ENCODE results near the gene FNBP1L.

DNA sequence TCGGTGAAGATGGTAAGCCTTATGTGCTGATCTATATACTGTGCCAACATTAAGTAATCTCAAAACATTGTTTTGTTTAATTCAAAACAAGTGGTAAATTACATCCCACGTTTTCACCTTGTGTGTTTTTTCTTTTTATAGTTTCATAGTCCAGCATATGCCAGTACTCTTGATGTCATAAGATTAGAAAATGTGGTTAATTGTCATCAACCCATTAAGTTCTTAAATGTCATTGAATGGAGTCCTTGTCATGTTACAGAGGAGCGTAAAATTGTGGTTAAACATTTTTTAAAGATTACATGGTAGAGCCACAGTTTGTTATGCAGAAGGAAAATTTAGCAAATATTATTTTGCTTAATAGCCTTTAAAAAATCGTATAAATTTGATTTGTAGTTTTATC, 93.1 kb downstream of the FNBP1L start:
- TF ChIP-seq JUNB (IDR thresholded peaks at IDR 0.05; ENCODE audit: unreplicated experiment), result no peak
- TF ChIP-seq, protein P1, sequence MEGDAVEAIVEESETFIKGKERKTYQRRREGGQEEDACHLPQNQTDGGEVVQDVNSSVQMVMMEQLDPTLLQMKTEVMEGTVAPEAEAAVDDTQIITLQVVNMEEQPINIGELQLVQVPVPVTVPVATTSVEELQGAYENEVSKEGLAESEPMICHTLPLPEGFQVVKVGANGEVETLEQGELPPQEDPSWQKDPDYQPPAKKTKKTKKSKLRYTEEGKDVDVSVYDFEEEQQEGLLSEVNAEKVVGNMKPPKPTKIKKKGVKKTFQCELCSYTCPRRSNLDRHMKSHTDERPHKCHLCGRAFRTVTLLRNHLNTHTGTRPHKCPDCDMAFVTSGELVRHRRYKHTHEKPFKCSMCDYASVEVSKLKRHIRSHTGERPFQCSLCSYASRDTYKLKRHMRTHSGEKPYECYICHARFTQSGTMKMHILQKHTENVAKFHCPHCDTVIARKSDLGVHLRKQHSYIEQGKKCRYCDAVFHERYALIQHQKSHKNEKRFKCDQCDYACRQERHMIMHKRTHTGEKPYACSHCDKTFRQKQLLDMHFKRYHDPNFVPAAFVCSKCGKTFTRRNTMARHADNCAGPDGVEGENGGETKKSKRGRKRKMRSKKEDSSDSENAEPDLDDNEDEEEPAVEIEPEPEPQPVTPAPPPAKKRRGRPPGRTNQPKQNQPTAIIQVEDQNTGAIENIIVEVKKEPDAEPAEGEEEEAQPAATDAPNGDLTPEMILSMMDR (conservative IDR thresholded peaks at IDR 0.05; ENCODE audit: low read depth in 2 of 2), result no peak
- TF ChIP-seq, protein P2, sequence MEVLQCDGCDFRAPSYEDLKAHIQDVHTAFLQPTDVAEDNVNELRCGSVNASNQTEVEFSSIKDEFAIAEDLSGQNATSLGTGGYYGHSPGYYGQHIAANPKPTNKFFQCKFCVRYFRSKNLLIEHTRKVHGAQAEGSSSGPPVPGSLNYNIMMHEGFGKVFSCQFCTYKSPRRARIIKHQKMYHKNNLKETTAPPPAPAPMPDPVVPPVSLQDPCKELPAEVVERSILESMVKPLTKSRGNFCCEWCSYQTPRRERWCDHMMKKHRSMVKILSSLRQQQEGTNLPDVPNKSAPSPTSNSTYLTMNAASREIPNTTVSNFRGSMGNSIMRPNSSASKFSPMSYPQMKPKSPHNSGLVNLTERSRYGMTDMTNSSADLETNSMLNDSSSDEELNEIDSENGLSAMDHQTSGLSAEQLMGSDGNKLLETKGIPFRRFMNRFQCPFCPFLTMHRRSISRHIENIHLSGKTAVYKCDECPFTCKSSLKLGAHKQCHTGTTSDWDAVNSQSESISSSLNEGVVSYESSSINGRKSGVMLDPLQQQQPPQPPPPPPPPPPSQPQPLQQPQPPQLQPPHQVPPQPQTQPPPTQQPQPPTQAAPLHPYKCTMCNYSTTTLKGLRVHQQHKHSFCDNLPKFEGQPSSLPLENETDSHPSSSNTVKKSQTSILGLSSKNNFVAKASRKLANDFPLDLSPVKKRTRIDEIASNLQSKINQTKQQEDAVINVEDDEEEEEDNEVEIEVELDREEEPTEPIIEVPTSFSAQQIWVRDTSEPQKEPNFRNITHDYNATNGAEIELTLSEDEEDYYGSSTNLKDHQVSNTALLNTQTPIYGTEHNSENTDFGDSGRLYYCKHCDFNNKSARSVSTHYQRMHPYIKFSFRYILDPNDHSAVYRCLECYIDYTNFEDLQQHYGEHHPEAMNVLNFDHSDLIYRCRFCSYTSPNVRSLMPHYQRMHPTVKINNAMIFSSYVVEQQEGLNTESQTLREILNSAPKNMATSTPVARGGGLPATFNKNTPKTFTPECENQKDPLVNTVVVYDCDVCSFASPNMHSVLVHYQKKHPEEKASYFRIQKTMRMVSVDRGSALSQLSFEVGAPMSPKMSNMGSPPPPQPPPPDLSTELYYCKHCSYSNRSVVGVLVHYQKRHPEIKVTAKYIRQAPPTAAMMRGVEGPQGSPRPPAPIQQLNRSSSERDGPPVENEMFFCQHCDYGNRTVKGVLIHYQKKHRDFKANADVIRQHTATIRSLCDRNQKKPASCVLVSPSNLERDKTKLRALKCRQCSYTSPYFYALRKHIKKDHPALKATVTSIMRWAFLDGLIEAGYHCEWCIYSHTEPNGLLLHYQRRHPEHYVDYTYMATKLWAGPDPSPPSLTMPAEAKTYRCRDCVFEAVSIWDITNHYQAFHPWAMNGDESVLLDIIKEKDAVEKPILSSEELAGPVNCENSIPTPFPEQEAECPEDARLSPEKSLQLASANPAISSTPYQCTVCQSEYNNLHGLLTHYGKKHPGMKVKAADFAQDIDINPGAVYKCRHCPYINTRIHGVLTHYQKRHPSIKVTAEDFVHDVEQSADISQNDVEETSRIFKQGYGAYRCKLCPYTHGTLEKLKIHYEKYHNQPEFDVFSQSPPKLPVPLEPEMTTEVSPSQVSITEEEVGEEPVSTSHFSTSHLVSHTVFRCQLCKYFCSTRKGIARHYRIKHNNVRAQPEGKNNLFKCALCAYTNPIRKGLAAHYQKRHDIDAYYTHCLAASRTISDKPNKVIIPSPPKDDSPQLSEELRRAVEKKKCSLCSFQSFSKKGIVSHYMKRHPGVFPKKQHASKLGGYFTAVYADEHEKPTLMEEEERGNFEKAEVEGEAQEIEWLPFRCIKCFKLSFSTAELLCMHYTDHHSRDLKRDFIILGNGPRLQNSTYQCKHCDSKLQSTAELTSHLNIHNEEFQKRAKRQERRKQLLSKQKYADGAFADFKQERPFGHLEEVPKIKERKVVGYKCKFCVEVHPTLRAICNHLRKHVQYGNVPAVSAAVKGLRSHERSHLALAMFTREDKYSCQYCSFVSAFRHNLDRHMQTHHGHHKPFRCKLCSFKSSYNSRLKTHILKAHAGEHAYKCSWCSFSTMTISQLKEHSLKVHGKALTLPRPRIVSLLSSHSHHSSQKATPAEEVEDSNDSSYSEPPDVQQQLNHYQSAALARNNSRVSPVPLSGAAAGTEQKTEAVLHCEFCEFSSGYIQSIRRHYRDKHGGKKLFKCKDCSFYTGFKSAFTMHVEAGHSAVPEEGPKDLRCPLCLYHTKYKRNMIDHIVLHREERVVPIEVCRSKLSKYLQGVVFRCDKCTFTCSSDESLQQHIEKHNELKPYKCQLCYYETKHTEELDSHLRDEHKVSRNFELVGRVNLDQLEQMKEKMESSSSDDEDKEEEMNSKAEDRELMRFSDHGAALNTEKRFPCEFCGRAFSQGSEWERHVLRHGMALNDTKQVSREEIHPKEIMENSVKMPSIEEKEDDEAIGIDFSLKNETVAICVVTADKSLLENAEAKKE (CRISPR knock-in tag; IDR thresholded peaks at IDR 0.05), result no peak
- TF ChIP-seq EZH2 (IDR thresholded peaks at IDR 0.05; ENCODE audit: low read depth, unreplicated experiment), result no peak
- no peak for TF ChIP-seq POLR2AphosphoS5 (IDR thresholded peaks at IDR 0.05; ENCODE audit: low read depth)
- no peak for TF ChIP-seq EZH2phosphoT487 (IDR thresholded peaks at IDR 0.05; ENCODE audit: unreplicated experiment)
- TF ChIP-seq CREB1 (CRISPR knock-in tag; IDR thresholded peaks at IDR 0.05; ENCODE audit: low read depth), result no peak
- TF ChIP-seq, protein P3, sequence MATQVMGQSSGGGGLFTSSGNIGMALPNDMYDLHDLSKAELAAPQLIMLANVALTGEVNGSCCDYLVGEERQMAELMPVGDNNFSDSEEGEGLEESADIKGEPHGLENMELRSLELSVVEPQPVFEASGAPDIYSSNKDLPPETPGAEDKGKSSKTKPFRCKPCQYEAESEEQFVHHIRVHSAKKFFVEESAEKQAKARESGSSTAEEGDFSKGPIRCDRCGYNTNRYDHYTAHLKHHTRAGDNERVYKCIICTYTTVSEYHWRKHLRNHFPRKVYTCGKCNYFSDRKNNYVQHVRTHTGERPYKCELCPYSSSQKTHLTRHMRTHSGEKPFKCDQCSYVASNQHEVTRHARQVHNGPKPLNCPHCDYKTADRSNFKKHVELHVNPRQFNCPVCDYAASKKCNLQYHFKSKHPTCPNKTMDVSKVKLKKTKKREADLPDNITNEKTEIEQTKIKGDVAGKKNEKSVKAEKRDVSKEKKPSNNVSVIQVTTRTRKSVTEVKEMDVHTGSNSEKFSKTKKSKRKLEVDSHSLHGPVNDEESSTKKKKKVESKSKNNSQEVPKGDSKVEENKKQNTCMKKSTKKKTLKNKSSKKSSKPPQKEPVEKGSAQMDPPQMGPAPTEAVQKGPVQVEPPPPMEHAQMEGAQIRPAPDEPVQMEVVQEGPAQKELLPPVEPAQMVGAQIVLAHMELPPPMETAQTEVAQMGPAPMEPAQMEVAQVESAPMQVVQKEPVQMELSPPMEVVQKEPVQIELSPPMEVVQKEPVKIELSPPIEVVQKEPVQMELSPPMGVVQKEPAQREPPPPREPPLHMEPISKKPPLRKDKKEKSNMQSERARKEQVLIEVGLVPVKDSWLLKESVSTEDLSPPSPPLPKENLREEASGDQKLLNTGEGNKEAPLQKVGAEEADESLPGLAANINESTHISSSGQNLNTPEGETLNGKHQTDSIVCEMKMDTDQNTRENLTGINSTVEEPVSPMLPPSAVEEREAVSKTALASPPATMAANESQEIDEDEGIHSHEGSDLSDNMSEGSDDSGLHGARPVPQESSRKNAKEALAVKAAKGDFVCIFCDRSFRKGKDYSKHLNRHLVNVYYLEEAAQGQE (IDR thresholded peaks at IDR 0.05; ENCODE audit: unreplicated experiment), result no peak
- TF ChIP-seq, protein P4, sequence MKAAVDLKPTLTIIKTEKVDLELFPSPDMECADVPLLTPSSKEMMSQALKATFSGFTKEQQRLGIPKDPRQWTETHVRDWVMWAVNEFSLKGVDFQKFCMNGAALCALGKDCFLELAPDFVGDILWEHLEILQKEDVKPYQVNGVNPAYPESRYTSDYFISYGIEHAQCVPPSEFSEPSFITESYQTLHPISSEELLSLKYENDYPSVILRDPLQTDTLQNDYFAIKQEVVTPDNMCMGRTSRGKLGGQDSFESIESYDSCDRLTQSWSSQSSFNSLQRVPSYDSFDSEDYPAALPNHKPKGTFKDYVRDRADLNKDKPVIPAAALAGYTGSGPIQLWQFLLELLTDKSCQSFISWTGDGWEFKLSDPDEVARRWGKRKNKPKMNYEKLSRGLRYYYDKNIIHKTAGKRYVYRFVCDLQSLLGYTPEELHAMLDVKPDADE (IDR thresholded peaks at IDR 0.05), result no peak
- TF ChIP-seq ZNF331 (CRISPR knock-in tag; IDR thresholded peaks at IDR 0.05; ENCODE audit: low read depth), result no peak
- no peak for TF ChIP-seq NANOG (IDR thresholded peaks at IDR 0.05; ENCODE audit: borderline replicate concordance)
- no peak for TF ChIP-seq STAT1 (IDR thresholded peaks at IDR 0.05; ENCODE audit: unreplicated experiment)
